Measurements from ENCODE around the gene SORL1. TPM values are rescaled to one million over a fixed set of nuclear protein-coding genes. Genes with fewer than 3 reads are reported as not detected.
"Not testable (repeated sequence)": the region's sequence is repeated elsewhere in the genome, so short reads cannot be mapped to it uniquely, and the experiment has no call there.

The SORL1 gene
- total RNA-seq, 1 donor from 2014 or later = 13.8 TPM

DNA sequence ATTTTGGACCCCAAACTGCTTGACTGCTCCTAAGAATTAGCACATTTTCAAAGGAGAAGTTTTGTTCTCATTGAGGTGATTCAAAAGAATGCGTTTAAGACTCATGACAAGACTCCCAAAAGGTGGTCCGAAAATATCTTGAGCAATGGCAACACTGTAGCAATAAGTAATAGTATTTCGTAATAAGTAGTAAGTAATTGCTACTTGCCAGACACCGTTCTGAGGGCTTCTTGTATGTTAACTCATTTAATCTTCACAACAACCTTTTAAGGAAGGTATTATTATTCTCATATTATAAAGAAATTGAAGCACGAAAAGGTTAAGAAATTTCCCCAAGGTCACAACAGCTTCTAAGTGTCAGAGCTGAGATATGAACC, 184.7 kb downstream of the SORL1 start:
- DNase-seq (ENCODE audit: low read depth, low spot score) = no peak
- H3K27ac Mint-ChIP-seq (ENCODE audit: unreplicated experiment) = no peak overlapping the region
- H3K4me1 Mint-ChIP-seq = no peaks in the 10 kb centered on the region
- no peaks in the 10 kb centered on the region for H3K27me3 Mint-ChIP-seq (ENCODE audit: low read depth)
- TF ChIP-seq, protein P1, sequence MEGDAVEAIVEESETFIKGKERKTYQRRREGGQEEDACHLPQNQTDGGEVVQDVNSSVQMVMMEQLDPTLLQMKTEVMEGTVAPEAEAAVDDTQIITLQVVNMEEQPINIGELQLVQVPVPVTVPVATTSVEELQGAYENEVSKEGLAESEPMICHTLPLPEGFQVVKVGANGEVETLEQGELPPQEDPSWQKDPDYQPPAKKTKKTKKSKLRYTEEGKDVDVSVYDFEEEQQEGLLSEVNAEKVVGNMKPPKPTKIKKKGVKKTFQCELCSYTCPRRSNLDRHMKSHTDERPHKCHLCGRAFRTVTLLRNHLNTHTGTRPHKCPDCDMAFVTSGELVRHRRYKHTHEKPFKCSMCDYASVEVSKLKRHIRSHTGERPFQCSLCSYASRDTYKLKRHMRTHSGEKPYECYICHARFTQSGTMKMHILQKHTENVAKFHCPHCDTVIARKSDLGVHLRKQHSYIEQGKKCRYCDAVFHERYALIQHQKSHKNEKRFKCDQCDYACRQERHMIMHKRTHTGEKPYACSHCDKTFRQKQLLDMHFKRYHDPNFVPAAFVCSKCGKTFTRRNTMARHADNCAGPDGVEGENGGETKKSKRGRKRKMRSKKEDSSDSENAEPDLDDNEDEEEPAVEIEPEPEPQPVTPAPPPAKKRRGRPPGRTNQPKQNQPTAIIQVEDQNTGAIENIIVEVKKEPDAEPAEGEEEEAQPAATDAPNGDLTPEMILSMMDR (conservative IDR thresholded peaks at IDR 0.05) = no peak
- H3K36me3 Mint-ChIP-seq (ENCODE audit: low read depth) = peaks cover 6% of the 10 kb centered on the region
- peaks cover 4% of the 10 kb centered on the region for H3K9me3 Mint-ChIP-seq
- no peak overlapping the region for H3K4me3 Mint-ChIP-seq

DNA sequence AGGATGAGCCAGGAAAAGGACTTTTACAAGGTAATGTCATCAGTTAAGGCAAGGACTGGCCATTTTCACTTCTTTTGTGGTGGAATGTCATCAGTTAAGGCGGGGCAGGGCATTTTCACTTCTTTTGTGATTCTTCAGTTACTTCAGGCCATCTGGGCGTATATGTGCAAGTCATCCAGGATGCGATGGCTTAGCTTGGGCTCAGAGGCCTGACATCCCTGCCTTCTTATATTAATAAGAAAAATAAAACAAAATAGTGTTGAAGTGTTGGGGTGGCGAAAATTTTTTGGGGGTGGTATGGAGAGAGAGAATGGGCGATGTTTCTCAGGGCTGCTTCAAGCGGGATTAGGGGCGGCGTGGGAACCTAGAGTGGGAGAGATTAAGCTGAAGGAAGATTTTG, 185.5 kb downstream of the SORL1 start:
- DNase-seq (ENCODE audit: low read depth, low spot score); H3K4me1 Mint-ChIP-seq; H3K36me3 Mint-ChIP-seq (ENCODE audit: low read depth); H3K27me3 Mint-ChIP-seq (ENCODE audit: low read depth); H3K27ac Mint-ChIP-seq (ENCODE audit: unreplicated experiment); H3K9me3 Mint-ChIP-seq; H3K4me3 Mint-ChIP-seq: not testable (repeated sequence)

DNA sequence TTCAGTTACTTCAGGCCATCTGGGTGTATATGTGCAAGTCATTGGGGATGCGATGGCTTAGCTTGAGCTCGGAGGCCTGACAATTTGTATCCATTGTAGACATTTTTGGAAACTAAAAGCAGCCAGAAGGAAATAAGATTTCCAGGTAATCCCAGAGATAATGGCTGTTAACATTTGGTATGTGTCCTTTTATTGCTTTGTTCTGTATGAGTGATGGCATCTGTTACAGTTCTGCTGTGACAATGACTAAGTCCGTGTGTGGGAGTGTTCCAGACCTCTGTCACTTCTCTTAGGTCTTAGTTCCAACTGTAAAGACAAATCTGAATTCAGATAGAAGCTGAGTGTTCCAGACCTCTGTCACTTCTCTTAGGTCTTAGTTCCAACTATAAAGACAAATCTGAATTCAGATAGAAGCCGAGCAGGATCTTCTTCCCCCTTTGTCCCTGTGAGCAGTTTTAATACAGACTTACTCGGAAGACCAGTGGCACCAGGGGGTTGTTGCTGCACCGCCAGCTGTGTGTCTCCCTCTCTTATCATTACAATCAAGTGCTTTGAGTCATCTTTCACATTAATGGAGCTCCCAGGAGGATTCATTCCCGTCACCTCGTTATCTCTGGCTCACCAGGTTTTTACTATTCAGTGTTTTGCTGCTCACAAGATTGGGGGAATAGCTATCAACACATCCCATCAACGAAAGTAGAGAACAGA, 191.5 kb downstream of the SORL1 start:
- TF ChIP-seq, protein P1 (conservative IDR thresholded peaks at IDR 0.05) = no peak
- Mint-ChIP-seq H3K4me3 (no peak overlapping the region), H3K36me3 (ENCODE audit: low read depth) (no peaks in the 10 kb centered on the region), H3K4me1 (no peaks in the 10 kb centered on the region), H3K9me3 (no peaks in the 10 kb centered on the region), H3K27ac (ENCODE audit: unreplicated experiment) (no peak overlapping the region), H3K27me3 (ENCODE audit: low read depth) (no peaks in the 10 kb centered on the region)
- no peak for DNase-seq (ENCODE audit: low read depth, low spot score)

DNA sequence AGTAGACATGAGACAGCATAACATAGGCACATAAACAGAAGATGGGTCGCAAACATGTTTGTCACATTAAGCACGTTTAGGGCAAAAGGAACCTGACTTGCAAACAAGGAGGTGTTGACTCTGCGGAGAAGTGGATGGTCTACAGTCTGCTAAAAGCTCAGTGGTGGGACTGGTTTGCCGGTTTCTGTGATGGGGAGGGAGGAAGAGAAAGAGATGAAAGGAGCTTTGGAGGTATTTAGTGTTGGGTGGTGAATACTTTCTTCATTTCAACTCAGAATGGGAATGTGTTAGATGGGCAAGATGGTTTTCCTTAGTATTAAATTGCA, 192.0 kb downstream of the SORL1 start:
- no peak overlapping the region for H3K4me3 Mint-ChIP-seq
- H3K4me1 Mint-ChIP-seq = no peaks in the 10 kb centered on the region
- no peaks in the 10 kb centered on the region for H3K27me3 Mint-ChIP-seq (ENCODE audit: low read depth)
- no peak overlapping the region for H3K27ac Mint-ChIP-seq (ENCODE audit: unreplicated experiment)
- no peaks in the 10 kb centered on the region for H3K36me3 Mint-ChIP-seq (ENCODE audit: low read depth)
- no peak for DNase-seq (ENCODE audit: low read depth, low spot score)
- H3K9me3 Mint-ChIP-seq = no peaks in the 10 kb centered on the region
- TF ChIP-seq, protein P1 (conservative IDR thresholded peaks at IDR 0.05) = no peak

DNA sequence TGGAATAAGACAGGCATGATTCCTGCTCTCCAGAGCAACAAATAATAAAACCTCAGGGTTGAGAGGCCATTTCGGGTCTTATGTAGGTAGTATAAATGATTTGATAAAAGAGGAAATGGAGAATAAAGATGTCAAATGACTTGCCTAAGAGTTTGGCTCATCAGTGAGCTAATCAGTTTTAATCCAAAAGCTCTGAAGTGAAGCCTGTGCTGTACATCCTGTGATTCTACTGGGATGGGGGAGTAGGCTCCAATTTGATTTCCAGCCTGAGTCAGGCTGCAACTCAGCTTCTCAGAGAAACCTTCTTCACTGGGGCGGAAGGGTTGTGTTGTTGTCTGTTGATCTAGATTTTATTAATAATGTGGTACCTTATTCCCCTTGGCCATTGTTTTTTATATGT, 192.9 kb downstream of the SORL1 start:
- H3K4me3 Mint-ChIP-seq = no peak overlapping the region
- H3K4me1 Mint-ChIP-seq = no peaks in the 10 kb centered on the region
- H3K27ac Mint-ChIP-seq (ENCODE audit: unreplicated experiment) = no peak overlapping the region
- no peaks in the 10 kb centered on the region for H3K9me3 Mint-ChIP-seq
- H3K27me3 Mint-ChIP-seq (ENCODE audit: low read depth) = no peaks in the 10 kb centered on the region
- DNase-seq (ENCODE audit: low read depth, low spot score) = no peak
- no peaks in the 10 kb centered on the region for H3K36me3 Mint-ChIP-seq (ENCODE audit: low read depth)
- TF ChIP-seq, protein P1 (conservative IDR thresholded peaks at IDR 0.05) = no peak

DNA sequence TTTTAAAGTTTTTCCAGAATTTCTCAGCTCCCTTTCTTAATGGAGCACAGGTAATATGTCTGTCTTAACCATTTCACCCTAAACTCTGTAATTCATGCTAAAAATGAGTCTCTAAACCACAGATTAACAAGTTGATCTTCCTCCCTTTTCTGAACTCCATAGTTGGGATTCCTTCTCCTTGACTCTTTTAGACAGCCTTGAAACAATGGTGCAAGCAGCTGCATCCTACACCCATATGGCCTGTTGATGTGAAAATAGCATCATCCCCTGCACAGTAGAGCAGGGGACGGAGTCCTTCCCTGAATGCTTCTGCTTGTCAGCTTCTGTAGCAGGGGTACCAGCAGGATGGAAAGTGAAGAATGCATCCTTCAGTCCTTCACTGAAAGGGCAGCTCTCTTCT, 193.5 kb downstream of the SORL1 start:
- Mint-ChIP-seq H3K36me3 (ENCODE audit: low read depth) (no peaks in the 10 kb centered on the region), H3K27ac (ENCODE audit: unreplicated experiment) (no peak overlapping the region), H3K9me3 (no peaks in the 10 kb centered on the region), H3K27me3 (ENCODE audit: low read depth) (no peaks in the 10 kb centered on the region), H3K4me1 (no peaks in the 10 kb centered on the region), H3K4me3 (no peak overlapping the region)
- TF ChIP-seq, protein P1 (conservative IDR thresholded peaks at IDR 0.05) = no peak
- no peak for DNase-seq (ENCODE audit: low read depth, low spot score)

Data from neural crest cell (in vitro differentiated cells).